HG03060 (cell line): Measurements from ENCODE around the gene EXOC3L2.

Source experiments
- ATAC-seq: cut with Tn5 transposase; IDR thresholded peaks from one replicate; pipeline ENCODE4 v1.9.1; 2021; ENCODE audit warnings: low read depth, moderate number of reproducible peaks; ENCODE audit not compliant: unreplicated experiment

The EXOC3L2 gene

GRCh38 chr19:45164577-45165335 lies 80.5 kb downstream of the EXOC3L2 start:
- no peak for ATAC-seq

- ATAC-seq: no peak
Observed at GRCh38 chr19:45163751-45164460, 81.3 kb downstream of the EXOC3L2 start.

GRCh38 chr19:45163156-45163555 lies 82.1 kb downstream of the EXOC3L2 start:
- ATAC-seq: no peak

- ATAC-seq: no peak
Observed at GRCh38 chr19:45162608-45163143, 82.5 kb downstream of the EXOC3L2 start.
